ENCODE results near the gene SPATA2L. TPM values are rescaled to one million over a fixed set of nuclear protein-coding genes. Genes with fewer than 3 reads are reported as not detected.

The SPATA2L gene
- total and polyA plus RNA-seq, 4 donors, result 6.9 to 17.3 (median 13.6) TPM

DNA sequence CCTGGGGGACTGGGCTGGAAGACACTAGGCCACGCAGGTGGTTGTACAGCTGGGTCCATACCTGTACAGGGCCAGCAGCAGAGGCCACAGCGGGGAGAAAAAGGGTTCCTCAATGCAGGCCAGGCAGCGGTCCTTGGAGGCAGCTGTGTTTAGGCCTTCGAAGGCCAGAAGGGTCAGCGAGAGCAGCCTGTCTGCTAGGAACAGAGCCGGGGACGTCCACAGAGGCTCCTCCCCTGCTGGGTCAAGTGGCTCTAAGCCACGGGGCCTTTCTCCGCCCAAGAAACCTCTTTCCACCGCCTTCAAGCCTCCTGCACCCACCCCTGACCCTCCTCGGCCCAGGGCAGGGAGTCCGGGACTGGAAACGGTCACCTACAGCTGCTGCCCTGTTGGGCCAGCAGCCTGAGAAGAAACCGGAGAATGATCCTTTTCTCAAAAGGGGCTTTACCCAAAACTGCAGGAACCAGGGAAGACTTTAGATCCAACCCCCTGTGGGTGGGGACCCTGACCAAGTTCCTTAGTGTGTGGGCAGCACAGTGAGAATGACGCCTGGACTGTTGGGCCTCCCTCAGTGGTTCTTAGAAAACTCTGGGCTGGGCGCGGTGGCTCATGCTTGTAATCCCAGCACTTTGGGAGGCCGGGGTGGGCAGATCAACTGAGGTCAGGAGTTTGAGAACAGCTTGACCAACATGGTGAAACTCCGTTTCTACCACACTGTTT, 8.4 kb upstream of the SPATA2L start:
- H3K27ac ChIP-seq (ENCODE audit: low read depth in 1 of 2, low read length in 1 of 2), result no peak overlapping the region
- DNase-seq (no peak), ATAC-seq (ENCODE audit: insufficient read depth, low FRiP score) (no peak)
- H3K4me3 ChIP-seq, result no peak overlapping the region
- H3K27me3 ChIP-seq (ENCODE audit: control insufficient read depth in 3 of 3, insufficient read depth in 3 of 3, low read length in 2 of 3), result no peaks in the 10 kb centered on the region
- WGBS, 2 donors, result 89 to 96% methylated on average over 19 of the region's 19 CpGs
- no peaks in the 10 kb centered on the region for H3K36me3 ChIP-seq (ENCODE audit: control insufficient read depth in 4 of 4, insufficient read depth in 4 of 4, low read length in 4 of 4)
- TF ChIP-seq CTCF (IDR thresholded peaks at IDR 0.05; ENCODE audit: control extremely low read depth, extremely low read depth), result no peak
- H3K9me3 ChIP-seq (ENCODE audit: control insufficient read depth in 4 of 4, insufficient read depth in 3 of 4, low read length in 3 of 4), result no peaks in the 10 kb centered on the region
- no peak overlapping the region for H3K9ac ChIP-seq (ENCODE audit: insufficient read depth in 1 of 2, low read length in 2 of 2)
- peaks cover 0 to 7% (median 5%) of the 10 kb centered on the region in 5 donors for H3K4me1 ChIP-seq (ENCODE audit: control insufficient read depth in 5 of 5, insufficient read depth in 5 of 5, low read length in 5 of 5)

DNA sequence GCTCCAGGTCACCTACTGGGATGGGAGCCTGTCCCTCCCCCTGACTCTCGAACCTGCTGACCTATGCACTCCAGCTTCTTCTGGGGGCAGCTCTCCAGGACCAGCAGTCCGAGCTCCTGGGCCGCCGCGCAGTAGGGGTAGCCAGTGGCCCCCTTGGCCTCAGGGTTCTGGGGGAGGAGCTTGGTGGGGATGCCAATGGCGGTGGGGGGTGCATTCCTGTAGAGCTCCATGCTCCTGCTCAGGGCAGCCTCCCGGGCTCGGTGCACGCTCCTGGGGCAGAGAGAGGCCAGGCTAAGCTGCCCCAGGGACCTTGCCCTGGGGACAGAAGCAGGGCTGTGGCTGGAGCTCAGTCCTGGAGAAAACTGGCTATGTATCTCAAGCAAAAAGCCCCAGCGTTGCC, 7.7 kb upstream of the SPATA2L start:
- ATAC-seq (ENCODE audit: insufficient read depth, low FRiP score) (no peak), DNase-seq (no peak)
- H3K27ac ChIP-seq (ENCODE audit: low read depth in 1 of 2, low read length in 1 of 2), result no peak overlapping the region
- H3K27me3 ChIP-seq (ENCODE audit: control insufficient read depth in 3 of 3, insufficient read depth in 3 of 3, low read length in 2 of 3), result no peaks in the 10 kb centered on the region
- H3K9me3 ChIP-seq (ENCODE audit: control insufficient read depth in 4 of 4, insufficient read depth in 3 of 4, low read length in 3 of 4), result no peaks in the 10 kb centered on the region
- H3K9ac ChIP-seq (ENCODE audit: insufficient read depth in 1 of 2, low read length in 2 of 2), result no peak overlapping the region
- H3K4me3 ChIP-seq, result no peak overlapping the region
- WGBS, 2 donors, result 90 to 93% methylated on average over 10 of the region's 10 CpGs
- no peak for TF ChIP-seq CTCF (IDR thresholded peaks at IDR 0.05; ENCODE audit: control extremely low read depth, extremely low read depth)
- H3K4me1 ChIP-seq (ENCODE audit: control insufficient read depth in 5 of 5, insufficient read depth in 5 of 5, low read length in 5 of 5), result peaks cover 0 to 7% (median 5%) of the 10 kb centered on the region in 5 donors
- H3K36me3 ChIP-seq (ENCODE audit: control insufficient read depth in 4 of 4, insufficient read depth in 4 of 4, low read length in 4 of 4), result no peaks in the 10 kb centered on the region

GRCh38 chr16:89708481-89708931, 7.0 kb upstream of the SPATA2L start:
- DNase-seq (no peak), ATAC-seq (ENCODE audit: insufficient read depth, low FRiP score) (no peak)
- 91 to 94% methylated on average over 19 of the region's 19 CpGs for WGBS, 2 donors
- Histone ChIP-seq H3K4me3 (no peak overlapping the region), H3K36me3 (ENCODE audit: control insufficient read depth in 4 of 4, insufficient read depth in 4 of 4, low read length in 4 of 4) (no peaks in the 10 kb centered on the region), H3K9me3 (ENCODE audit: control insufficient read depth in 4 of 4, insufficient read depth in 3 of 4, low read length in 3 of 4) (no peaks in the 10 kb centered on the region), H3K27me3 (ENCODE audit: control insufficient read depth in 3 of 3, insufficient read depth in 3 of 3, low read length in 2 of 3) (no peaks in the 10 kb centered on the region), H3K27ac (ENCODE audit: low read depth in 1 of 2, low read length in 1 of 2) (no peak overlapping the region), H3K9ac (ENCODE audit: insufficient read depth in 1 of 2, low read length in 2 of 2) (no peak overlapping the region), H3K4me1 (ENCODE audit: control insufficient read depth in 5 of 5, insufficient read depth in 5 of 5, low read length in 5 of 5) (peaks cover 0 to 7% (median 5%) of the 10 kb centered on the region in 5 donors)
- no peak for TF ChIP-seq CTCF (IDR thresholded peaks at IDR 0.05; ENCODE audit: control extremely low read depth, extremely low read depth)

Data from lung (tissue), 12 donors.